NOMO-1 treated with DMSO at 0.1 percent for 48 hours (cell line): ENCODE data around the gene EHMT1.
A peak's percentile ranks its signal among the peaks of the same experiment; 100 is the strongest.
"Not testable (repeated sequence)": the region's sequence is repeated elsewhere in the genome, so short reads cannot be mapped to it uniquely, and the experiment has no call there.

Experiments
- DNase-seq: peaks from one replicate; lab custom pipeline; 2025; ENCODE audit not compliant: unreplicated experiment; lab: John Stamatoyannopoulos, UW

Gene EHMT1

DNA sequence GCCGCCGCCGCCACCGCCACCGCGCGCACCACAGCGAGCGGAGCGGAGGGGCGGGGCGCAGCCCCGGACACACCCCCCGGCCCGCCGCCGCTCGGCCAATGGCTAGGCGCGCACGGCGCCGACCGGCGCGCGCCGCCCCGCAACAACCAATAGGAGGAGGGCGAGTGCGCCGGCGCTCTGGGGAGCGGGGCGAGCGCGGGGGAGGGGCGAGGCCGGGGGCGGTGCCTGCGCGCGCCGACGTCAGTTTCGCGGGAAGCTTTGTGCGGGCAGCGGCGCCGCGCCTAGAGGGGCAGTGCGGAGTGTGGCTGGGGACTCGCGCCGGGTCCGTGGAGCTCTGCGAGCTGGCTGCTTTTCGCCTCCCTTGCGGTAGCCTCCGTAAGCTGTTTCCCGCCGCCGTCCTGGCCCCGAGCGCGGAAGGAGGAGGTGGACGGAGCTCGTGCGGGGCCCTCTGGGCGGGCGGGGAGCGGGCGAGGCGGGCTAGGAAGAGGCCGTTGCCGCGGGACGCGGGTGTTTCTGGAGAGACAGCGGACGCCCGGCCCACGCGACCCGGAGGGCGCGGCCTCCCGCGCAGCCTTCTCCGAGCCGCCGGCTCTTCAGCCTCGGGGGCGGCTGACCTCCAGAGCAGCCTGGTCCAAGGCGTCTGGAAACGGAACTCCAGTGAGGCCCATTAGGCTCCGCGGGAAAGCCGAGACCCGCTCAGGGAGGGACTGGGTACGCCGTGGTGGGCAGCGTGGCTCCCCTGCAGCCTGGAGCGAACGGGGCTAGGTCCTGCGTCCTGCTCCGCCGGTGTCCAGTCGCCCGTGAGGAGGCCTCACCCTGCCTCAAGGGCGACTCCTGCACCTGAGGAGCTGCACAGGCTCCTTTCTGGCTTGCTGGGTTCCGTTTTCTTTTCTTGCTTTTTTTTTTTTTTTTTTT, 28.1 kb upstream of the EHMT1 start, which contains the start of gene ZMYND19:
Gene ZMYND19 (minus strand): TSS at position 44 of the 915 bp plus-strand sequence. CDS start 249 bp downstream, outside the sequence.
- peak; percentile 89 for DNase-seq

DNA sequence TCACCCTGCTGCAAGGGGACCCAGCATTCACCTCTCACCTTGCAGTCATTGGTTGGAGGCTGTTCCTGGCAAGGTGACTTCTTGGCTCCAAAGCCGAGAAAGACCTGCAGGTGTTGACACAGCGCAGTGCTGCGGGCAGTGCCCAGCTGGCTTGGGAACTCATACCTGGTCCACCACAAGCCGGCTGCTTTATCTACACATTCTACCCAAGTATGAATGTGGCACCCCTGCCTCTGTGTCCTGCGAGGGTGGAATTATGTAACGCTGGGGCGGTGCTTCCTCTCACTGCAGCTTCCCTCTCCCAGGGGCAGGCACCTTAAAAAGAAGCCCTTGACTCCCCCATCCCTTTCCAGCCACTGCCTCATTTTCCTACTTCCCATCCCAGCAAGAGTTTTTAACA, 26.0 kb upstream of the EHMT1 start:
- DNase-seq = peak; percentile 43

DNA sequence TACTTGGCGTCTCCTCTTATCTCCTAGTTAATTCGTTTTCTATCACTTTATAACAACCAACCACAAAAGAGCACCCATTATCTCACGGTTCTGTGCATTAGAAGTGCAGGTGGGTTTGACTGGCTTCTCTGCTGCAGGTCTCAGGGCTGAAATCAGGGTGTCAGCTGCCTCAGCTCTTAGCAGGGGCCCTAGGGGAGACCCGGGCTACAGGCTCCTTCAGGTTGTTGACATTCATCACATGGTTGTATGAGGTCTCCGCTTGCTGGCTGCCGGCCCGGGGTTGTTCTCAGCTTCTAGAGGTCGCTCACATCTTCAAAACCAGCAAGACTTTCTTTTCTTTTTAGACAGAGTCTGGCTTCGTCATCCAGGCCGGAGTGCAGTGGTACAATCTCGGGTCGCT, 25.6 kb upstream of the EHMT1 start:
- DNase-seq = no peak

DNA sequence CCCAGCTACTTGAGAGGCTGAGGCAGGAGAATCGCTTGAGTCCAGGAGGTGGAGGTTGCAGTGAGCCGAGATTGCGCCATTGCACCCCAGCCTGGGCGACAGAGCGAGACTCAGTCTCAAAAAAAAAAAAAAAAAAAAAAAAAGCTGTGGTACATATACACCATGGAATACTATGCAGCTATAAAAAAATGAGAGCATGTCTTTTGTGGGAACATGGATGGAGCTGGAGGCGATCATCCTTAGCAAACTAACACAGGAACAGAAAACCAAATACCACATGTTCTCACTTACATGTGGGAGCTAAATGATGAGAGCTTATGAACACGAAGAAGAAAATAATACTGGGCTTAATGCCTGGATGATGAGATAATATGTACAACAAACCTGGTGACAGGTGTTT, 22.2 kb upstream of the EHMT1 start:
- not testable (repeated sequence) for DNase-seq

DNA sequence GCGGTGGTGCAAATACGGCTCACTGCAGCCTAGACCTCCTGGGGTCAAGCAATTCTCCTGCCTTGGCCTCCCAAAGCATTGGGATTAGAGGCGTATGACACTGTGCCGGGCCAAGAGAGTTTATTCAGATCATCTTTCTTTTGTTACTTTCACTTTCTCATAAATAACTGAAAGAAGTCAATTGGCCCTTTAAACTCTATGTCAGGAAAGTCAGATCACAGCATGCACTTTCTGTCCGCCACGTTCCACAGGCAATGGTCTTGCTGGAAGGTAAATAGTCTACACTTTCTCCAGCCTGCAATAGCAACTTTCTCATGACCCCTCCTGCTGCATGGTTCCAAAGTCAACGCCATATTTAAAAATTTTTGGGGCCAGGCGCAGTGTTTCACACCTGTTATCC, 19.9 kb upstream of the EHMT1 start:
- DNase-seq = no peak

DNA sequence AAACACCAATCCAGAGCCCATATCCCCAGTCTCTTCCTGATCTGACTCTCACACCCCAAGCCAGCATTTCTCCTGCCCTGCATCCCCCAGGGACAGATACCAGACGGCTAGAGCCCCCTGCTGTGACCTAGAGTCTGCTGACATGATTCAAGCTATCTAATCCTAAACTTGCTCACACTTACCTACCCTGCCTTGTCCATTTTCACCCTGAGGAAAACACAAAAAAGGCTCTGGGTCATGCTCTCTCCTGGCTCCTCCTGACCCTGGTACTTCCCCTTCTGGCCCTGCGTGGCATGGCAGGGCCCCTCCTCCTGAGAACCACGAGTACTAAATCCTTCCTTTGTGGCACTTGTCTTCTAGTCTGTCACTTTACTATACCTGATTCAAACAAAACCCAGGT, 16.1 kb upstream of the EHMT1 start:
- peak; percentile 81 for DNase-seq

DNA sequence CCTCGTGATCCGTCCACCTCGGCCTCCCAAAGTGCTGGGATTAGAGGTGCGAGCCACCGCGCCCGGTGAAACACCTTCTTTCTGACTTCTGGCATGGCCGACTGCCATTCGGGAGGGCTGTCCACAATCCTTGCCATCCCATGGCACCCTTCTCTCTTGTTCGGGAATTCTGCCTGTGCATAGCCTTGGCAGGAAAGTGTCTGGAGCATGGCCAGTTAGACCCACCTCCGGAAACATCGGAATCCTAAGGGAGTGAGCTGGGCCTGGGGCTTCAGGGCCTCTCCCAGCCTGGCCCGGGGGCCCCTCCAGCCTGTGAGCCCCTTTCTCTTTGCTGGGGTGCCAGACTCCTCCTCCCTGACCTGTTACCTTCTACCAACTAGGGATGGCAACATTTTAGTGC, 14.9 kb upstream of the EHMT1 start:
- DNase-seq = no peak

DNA sequence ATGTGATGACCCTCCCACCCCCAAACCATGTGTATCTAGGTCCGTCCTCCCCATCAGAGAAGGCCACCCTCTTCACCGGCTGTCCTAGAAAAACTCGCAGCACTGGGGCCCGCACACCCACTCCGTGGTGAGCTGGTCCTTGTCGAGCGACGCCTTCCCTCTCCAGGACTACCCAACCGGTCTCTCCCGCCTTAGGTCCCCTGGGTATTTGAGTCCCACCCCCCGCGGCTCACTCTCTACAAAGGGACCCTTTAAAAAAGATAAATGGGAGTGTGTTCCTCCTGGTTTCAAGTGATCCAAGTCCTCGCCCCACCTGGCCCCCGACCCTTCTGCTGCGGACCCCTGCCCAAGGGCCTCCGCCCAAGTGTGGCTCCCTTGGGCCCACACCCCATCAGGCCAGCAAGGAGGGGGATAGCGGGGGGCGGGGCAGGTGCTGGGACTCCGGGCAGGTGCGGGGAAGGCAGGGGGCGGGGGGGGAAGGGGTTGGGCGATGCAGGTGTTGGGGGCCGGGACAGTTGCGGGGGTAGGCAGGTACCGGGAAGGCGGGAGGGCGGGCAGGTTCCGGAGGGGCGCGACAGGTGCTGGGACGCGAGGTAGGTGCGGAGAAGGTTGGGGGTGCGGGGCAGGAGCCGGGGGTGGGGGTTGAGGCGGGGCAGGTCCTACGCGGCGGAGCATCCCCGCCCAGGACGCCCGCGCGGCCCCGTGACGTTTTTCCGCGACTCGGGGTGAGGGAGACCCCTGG, 14.3 kb upstream of the EHMT1 start:
- DNase-seq = no peak

DNA sequence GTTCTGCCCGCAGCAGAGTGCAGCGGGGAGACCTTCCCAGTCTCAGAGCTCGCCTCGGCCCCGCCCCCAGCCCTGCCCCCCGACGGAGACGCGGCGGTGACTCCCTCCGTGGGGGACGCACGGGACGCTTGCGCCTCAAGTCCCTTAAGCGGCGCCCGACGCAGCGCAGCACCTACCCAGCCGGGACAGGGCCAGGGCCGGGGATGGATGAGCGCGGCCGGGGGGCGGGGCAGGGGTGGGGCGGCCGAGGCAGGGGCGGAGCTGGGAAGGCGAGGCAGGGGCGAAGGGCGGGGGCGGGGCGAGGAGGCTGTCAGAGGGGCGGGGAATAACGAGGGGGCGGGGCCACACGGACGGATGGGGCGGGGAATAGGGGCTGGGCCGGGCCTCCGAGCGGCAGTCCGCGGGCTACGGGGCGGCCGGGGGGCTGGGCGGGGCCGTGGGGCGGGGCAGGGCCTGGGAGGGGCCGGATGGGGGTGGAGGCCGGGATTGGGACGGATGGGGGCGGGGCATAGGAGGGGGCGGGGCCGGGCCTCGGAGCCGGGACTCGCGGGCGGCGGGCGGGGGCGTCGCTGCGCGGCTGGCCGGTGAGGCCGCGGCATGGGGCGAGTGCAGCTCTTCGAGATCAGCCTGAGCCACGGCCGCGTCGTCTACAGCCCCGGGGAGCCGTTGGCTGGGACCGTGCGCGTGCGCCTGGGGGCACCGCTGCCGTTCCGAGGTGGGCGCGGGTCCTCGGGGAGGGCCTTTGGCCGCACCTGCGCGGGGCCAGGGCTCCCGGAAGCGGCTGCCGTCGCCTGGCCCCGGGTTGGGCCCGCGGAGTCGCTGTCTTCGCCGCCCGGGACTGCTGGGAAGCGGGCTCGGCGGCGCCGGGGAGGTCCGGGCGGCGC, 13.4 kb upstream of the EHMT1 start, which contains the start of gene ARRDC1:
Gene ARRDC1 (plus strand): TSS at position 566 of the 884 bp plus-strand sequence. CDS start 32 bp downstream, at position 598.
- peak; percentile 96 for DNase-seq

DNA sequence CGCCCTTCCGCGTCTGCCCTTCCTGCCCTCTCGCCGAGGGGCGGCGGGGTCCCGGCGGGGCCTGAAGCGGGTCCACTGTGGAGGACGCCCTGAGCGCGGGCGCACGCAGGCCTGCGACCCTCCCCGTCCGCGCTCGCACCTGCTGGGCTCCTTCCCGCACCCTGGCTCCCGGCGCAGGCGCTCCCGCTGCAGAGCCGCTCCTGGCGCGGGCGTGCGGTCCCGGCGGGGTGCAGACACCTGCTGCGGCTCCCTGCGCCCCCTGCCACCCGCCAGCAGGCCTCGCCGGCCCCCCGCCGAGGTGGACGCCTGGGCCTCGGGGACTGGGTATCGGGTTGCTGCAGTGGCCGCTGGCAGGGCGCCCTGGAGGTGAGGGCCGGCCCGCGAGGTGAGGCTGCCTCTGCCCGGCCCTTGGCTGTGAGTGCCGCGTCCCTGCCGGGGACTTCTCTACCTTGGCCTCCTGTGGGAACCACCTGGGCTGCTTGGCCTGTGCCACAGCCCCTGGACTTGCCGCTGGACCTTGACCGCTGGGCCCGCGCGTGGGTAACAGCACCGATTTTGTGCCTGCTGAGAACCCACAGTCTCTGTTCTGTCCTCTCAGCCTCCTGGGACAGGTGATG, 12.7 kb upstream of the EHMT1 start:
- DNase-seq = no peak

DNA sequence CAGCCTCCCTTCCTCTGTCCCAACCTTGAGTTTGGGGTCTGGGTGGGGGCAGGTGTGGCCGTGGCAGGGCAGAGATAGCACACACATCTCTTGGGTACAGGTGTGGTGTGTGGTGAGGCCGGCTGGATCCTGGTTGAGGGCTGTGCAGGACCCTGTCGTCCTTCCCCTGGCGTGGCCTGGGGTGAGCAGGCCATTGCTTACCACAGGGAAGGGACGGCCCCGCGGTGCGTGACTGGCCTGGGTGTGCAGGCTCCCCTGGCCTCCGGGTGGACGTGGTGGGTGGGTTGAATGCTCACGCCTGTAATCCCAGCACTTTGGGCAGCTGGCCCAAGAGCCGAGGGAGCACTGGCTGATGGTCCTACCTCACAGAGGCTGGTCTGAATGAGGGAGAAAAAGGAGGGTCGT, 12.1 kb upstream of the EHMT1 start:
- DNase-seq = no peak

DNA sequence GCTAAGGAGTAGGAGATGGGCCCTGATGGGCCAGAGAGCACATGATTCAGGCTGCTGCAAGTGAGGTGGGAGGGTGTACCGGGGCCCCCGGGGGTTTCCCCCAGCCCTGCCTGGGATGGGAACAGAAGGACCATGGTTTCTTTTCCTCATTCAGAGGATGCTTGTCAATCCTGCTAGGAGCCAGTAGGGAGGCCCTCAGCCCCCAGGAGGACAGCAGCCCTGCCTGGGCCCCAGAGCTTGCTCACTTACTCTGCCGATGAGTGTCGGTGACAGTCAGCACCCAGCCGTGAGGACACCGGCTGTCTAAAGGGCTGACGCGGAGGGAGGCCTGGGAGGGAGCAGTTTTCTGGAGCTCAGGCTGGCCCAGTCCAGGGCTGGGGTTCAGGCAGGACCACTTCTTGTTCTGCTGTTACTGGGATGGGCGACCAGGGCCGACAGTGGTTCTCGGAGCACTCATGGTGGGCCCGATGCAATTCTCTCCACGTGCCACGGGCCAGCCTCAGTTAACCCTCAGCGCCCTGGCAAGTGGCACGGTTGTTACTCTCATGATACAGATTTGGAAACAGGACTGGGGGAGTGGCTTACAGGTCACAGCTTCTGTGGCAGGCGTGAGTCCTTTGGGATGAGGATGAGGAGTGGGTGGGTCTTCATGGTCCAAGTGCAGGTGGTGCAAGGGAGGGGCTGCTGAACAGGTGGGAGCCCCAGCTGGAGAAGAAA, 11.5 kb upstream of the EHMT1 start:
- peak; percentile 38 for DNase-seq

DNA sequence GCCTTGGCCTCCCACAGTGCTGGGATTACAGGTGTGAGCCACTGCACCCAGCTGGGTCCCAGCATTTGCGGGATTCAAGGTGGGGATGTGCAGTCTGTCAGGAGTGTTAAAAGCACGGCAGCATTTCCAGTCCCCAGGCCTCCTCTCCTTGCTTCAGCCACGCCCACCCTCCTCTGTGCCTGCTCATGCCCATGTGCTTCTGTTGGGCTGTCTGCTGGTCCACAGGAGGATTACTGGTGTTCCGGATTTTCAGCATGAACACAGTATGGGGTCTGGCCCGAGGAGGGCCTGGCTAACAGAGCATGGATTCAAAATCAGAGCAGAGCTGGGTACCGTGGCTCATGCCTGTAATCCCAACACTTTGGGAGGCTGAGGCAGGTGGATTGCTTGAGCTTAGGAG, 7.9 kb upstream of the EHMT1 start:
- DNase-seq = no peak

DNA sequence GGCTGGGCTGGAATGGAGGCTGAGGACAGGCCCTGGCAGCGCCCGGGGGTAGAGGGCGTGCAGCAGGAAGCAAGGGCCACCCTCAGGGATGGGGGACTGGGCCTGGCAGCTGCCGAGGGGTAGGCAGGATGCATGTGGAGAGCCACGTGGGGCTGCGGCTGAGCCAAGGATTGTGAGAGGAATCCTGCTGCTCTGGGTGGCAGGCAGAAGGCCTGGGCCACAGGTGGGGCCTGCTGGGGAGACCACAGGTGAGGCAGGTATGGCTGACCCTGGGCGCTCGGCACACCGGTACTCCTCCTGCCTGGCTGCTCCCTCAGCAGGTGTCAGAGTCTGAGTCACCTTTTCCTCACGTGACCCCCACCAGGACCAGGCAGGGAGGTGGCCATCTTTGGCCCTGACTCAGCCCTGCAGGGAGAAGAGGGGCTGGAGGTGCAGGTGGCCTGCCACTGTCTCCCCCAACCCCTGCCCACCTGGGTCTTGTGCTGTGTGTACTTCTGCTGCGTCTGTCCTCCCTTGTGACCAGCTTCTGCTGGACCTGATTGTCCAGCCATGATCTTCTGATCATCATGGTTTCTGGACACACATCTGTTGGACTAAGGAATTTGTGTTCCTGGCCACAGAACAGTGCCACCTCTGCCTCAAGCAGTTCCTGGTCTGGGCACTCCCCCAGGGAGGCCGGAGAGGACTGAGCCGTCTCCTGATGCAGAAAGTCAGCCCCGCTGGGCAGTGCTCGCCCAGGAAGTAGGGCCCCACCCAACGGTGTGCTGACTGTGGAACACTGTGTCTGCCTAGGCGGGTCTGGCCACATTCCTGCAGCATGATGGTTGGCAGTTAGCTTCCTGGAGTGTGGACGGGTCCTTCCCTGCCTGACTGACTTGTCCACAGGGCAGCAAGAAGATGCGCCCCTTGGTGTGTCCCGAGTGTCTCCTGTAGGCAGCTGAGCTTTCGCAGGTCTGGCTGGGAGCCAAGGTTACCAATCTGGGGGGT, 6.9 kb upstream of the EHMT1 start:
- no peak for DNase-seq

DNA sequence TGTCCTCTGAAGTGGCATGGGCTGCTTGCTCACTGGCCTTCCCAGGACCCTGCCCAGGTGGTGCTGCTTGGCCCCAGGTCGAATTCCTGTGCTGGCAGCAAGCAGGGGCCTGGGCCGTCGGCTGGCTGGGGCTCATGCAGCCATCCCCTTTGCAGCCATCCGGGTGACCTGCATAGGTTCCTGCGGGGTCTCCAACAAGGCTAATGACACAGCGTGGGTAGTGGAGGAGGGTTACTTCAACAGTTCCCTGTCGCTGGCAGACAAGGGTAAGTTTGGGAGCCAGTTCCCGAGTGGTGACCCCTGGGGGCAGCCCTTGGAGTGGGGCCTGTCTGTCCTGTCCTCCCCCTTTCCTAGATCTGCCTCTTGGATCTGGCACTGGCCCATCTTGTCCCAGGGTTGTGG, 6.1 kb upstream of the EHMT1 start:
- no peak for DNase-seq

DNA sequence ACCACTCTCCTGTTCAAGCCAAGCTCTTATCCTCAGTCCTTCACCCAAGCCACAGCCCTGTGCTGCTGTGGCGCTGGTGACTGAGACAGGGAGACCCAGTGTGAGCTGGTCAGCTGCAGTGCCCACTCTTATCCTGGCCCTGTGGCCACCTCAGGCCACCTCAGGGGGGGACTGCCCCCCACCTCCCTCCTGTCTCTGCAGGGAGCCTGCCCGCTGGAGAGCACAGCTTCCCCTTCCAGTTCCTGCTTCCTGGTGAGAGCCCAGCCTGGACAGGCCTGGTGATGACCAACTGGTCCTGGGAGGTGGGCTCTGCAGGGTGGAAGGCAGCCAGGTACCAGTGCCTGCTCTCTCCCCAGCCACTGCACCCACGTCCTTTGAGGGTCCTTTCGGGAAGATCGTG, 5.5 kb upstream of the EHMT1 start:
- no peak for DNase-seq

DNA sequence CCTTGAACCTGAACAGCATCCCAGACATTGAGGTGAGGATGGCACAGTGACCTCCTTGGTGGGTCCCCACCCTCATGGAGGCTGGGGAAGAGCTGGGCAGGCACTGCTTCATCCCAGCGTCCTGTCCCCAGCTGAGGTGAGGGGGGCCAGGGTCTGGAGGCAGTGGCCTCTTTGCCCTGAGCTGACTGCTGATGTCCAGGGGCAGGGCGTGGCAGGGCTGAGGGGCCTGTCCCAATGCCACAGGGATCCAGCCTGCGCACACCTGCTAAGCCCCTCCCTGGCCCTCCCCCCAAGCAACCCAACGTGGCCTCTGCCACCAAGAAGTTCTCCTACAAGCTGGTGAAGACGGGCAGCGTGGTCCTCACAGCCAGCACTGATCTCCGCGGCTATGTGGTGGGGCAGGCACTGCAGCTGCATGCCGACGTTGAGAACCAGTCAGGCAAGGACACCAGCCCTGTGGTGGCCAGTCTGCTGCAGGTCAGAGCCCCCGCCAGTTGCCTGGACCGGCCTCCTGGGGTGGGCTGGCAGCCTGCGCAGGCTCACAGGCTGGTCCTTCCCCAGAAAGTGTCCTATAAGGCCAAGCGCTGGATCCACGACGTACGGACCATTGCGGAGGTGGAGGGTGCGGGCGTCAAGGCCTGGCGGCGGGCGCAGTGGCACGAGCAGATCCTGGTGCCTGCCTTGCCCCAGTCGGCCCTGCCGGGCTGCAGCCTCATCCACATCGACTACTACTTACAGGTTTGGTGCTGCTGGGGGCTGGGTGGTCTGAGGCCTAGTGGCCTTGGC, 4.9 kb upstream of the EHMT1 start:
- no peak for DNase-seq
